Stimulated activated CD4-positive, alpha-beta T cell treated with anti-CD3 and anti-CD28 coated beads, TNF-alpha, amount 100 ng/mL, for 1 hour (primary cell): ENCODE measurements around the gene OLR1.
"Not testable (repeated sequence)": the region's sequence is repeated elsewhere in the genome, so short reads cannot be mapped to it uniquely, and the experiment has no call there.

Experiments
- DNase-seq, 3 donors: peaks; one replicate each; pipeline ENCODE4 v3.0.0-alpha.2; 2020; ENCODE audit warnings: low read depth in 3 of 3, low spot score in 1 of 3

The OLR1 gene

DNA sequence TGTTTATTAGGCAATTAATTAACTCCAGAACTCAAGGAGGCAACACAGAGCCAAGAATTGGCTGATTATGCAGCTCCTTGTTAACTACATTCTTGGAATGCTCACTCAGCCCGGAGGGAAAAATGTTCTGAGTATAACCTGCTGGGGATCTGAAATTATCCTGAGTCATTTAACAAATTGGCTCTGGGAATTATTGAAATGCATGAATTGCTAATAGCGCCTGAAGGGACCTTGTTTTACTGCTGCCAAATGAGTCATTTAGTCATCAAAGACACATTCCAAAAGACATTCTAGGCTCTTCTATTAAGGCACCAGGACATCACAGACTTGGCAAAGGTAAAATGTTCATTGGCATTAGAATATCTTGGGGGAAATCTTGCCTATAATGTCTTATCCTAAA lies 19.9 kb upstream of the OLR1 start:
- DNase-seq: no peak

DNA sequence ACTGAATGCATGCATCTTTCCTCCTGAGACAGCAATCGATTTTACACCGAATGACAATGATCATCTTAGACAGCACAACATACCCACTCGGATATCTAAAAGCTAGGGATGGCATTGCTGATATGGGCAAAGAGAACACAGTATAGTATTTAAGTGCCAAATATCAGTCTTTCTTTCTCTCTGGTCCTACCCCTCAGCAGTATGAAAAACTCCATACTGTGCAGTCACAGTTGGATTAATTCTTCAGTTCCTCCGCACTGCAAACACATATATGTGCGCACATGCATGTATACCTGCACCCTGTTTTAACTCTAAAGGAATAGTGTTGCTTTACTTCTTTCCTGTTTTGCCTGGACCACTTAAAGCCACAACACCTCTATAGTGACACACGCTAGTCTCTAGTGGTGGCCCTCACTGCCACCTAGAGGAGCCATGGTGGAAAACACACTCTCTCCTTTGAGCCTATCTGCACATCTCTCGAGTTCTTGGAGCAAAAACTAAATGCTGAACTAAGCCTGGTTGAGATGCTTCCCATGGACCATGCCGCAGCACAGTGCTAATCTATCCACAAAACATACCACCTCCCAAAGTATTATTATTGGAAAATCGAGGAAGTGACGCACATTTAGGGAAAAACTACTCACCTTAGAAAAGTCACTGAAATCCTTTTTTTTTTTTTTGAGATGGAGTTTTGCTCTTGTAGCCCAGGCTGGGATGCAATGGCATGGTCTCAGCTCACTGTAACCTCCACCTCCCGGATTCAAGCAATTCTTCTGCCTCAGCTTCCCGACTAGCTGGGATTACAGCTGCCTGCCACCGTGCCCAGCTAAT lies 18.8 kb upstream of the OLR1 start:
- peak in 1 of 3 donors; percentile 22 for DNase-seq

DNA sequence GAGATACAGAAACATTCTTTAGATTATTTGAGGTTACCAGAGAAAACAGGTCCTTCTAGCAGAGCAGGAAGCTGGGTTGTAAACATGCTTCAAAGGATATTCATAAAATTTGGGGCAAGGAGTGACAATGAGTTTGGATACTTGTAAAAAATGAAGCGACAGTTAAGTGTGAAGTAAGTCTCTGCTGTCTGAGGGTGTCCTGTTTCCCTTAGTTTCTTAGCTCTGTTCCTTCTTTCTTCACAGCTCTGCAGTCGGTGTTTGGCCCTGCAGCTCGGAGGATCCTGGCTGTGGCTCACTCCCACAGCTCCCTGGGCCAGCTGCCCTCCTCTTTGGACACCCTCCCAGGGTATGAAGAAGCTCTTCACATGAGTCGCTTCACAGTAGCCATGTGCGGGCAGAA lies 17.7 kb upstream of the OLR1 start:
- no peak for DNase-seq

DNA sequence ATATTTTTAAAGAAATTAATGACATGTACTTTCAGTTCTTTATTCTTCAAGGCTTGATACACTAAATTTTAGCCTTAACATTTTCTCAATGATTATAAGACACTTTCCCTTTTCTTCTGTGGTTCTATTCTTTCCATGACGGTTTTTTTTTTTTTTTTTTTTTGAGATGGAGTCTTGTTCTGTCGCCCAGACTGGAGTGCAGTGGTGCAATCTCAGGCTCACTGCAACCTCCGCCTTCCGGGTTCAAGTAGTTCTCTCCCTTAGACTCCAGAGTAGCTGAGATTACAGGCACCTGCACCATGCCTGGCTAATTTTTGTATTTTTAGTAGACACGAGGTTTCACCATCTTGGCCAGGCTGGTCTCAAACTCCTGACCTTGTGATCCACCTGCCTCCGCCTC lies 15.0 kb upstream of the OLR1 start:
- DNase-seq: not testable (repeated sequence)

- no peak for DNase-seq
Observed at GRCh38 chr12:10186299-10186698, 14.4 kb upstream of the OLR1 start.

GRCh38 chr12:10184261-10184843 lies 12.4 kb upstream of the OLR1 start:
- no peak for DNase-seq

DNA sequence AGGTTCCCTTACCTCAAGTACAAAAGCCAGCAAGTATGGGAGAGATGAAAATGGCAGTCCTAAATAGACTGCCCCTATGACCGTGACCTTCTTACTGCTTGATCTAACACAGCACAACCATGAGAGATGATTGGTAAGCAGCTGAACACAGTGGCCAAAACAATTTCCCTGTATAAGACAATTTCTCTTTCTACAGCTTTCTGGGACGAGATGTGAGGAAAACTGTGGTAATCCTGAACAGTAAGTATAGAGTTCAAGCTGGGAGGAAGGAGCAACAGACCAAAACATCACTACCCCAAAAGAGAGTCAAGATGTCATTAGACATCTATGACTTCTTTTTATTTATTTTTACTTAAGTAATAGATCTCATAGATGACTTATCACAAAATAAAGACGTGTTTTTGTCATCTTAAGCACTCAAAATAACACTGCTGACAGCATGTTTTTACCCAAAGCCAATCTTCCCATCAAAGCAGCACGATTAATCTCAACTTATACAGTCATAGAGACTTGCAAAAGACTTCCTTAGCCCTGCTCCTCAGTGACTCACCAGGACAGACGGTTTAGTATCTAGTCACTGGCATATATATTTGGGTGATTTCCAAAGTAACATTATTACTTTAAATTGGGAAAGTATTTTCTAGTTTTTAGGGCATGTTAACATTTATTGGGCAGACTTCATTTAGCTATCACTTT lies 10.6 kb upstream of the OLR1 start:
- no peak for DNase-seq

GRCh38 chr12:10179776-10180181 lies 7.8 kb upstream of the OLR1 start:
- no peak for DNase-seq

DNA sequence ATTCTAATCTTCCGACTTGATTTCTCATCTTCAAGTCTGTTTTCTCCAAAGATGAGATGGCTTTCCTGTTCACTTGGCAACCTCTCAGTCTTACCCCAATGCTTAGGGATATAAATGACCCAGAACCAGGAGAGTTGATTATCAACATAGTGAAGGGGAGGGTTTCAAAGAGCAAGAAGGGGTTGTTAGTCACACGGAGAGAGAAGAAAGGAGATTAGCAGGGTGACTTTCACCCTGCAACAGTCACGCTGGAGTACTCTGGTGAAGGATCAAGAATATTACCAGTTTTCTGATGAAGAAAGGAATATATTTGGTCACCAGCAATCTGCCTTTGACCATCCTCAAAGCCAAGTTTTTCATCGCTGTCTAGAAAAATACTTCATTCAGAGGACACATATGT lies 6.9 kb upstream of the OLR1 start, which contains the start of gene TMEM52B:
TMEM52B (plus strand) TSS at position 212 of the 400 bp plus-strand sequence. CDS start 543 bp downstream, outside the sequence.
- no peak for DNase-seq

DNA sequence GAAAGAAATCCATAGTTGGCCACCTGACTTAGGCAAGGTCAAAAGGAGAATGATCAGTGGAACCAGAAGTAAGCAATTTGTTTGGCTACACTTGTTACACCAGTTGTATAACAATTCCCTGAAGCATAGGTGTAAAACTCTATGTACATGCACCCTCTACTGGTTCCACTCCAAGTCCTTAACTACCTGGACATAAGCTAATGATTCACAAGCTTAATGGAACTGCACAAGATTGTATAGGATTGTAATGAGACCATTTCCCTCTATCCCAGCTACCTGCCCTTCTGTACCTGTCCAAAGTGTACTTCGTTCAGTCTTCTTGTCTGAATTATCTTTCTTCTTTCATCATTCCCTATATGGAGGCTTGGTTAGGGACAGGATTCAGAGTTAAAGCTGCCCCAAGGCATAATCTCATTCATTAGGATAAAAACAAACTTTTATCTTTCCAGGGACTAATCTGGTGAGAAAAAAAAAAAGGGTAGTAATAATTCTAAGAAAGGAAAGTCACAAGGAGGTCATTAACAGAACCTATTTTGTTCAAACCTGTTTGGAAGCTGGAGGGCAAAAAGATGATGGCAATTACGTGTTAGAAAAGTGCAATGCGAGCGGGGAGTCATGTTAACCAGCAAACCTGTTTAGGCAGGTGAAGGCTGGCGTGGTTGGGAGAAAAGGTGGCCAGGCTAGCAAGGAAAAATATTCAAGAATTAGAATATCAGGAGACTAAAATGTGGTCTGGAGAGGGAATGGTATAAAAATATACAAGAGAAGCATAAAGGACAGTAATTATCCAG lies 4.1 kb upstream of the OLR1 start:
- no peak for DNase-seq

DNA sequence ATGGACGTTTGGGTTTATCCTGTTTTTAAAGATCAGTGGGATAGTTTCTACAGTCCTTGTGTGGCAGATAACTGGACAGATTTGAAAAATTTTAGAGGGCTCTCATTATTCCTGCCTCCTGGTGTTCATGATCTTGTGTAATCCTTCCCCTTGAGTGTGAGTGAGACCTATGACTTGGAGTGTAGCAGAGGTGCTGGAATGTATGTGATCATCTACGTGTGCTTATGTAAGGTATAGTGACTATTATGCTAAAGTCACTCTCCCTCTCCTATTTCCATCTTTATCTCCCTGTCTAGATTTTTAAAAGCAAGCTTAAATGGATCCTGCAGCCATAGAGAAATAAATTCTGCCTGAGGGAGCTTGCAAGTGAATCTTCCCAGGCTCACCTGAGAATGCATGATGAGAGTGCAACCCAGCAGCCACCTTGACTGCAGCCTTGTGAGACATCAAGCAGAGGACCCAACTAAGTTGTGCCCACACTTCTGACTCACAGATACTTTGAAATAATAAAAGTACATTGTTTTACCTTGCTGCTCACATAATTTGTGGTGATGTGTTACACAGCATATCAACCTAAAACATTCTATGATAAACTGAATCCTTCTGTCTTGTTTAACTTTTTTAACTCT lies 3.2 kb upstream of the OLR1 start:
- DNase-seq: no peak

DNA sequence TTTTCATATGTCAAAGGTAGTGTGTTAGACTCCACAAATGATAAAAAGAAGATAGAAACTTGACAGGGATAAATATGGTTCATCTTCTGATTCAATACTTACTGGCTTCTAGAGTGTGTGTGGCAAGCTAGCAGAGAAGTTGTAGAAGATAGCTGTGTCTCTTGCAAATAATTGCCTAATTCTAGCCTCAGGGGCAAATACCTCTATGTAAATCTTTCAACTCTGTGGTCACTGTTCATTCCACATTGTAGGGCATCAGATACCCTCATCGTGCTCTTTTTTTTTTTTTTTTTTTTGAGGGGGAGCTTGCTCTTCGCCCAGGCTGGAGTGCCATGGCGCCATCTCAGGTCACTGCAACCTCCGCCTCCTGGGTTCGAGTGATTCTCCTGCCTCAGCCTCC lies 1.7 kb downstream of the OLR1 start:
- DNase-seq: no peak

DNA sequence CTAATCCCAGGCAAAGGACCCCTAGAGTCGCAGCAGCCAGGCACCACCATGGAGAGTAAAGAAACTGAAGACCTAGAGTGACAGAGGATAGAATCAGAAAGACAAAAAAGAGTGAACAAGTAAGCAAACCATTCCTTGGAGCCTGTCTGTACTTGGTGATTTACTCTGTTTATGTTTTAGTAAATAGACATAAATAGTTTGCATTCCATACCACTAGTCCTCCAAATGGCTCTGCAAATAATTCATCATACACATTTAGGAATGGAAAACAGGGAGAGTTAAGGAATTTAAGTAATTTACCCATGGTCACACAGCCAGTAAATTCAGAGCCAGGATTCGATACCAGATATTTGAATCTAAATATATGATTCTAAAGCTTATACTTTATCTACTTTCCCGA lies 2.8 kb downstream of the OLR1 start:
- no peak for DNase-seq

DNA sequence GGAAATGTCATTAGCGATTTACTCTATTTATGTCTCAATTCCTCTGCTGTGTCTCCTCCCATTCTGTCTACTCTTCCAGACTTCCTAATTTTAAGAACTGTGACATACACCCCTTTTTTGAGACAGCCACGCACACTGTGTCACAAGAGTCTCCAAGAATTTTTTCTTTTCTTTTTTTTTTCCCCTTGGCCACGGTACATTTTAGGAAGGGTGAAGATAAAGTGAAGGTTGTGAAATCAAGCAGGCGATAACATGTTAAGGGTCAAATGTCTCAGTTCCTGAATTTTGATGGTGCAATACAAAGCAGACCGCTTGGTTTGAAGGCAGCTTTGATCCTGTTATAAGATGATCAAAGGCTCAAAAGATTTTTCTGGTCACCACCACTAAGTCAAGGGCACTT lies 4.3 kb downstream of the OLR1 start:
- no peak for DNase-seq

DNA sequence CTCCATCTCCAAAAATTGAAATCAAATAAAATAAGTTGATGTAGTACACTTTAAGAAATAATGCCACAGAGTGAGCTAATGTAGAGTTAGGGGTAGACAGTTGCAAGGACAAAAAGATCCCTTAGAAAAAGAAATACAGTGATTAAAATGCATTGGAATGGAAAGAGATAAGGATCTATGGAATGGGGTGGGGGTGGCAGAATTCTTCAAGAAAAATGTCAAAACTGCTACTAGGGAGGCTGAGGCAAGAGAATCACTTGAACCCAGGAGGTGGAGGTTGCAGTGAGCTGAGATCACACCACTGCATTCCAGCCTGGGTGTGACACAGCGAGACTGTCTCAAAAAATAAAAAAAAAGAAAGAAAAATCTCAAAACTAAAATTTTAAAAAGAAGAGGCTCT lies 6.5 kb downstream of the OLR1 start:
- no peak for DNase-seq

GRCh38 chr12:10163084-10163483 lies 8.8 kb downstream of the OLR1 start:
- DNase-seq: no peak

DNA sequence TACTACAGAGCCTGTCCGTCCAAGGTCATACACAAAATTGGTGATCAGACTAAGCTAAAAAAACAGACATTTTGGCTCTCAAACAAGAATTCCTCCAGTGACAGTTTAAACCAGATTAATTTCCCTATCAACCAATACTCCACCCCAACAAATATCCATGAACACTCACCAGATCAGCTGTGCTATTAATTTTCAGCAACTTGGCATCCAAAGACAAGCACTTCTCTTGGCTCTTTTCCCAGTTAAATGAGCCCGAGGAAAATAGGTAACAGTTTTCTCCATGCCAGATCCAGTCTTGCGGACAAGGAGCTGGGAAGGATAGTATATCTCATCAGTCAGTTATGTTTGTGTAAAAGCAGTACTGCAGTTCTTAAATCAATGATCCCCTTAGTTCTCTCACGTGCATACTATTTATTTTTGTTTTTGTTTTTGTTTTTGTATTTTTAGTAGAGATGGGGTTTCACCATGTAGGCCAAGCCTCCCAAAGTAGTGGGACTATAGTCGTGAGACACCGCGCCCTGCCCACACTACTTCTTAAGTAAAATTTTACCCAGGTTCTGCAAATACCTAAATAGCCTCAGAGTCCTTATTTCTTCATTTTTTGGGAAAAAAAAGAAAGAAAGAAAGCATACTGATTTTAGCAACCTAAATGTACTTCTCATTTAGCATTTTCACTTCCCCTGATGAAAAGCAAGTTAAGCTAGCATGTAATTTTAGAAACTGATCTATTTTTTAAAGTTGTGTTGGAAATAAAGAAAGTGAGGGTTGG lies 11.1 kb downstream of the OLR1 start:
- no peak for DNase-seq

- DNase-seq: no peak
Observed at GRCh38 chr12:10159280-10159679, 12.7 kb downstream of the OLR1 start.

DNA sequence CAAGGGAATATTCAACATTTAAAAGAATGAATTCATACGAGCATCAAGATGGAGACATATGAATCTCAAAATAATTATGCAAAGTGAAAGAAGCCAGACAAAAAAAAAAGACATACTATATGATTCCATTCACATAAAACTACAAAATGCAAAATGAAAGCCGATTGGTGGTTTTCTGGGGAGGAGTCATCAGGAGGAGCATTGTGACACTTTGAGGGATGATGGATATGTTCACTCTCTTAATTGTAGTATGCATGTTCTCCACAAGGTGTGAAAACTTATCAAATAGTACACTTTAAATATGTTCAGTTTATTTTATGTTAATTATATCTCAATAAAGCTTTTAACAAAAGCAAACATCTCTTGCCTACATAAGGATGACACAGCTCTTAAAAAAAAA lies 13.5 kb downstream of the OLR1 start:
- no peak for DNase-seq

DNA sequence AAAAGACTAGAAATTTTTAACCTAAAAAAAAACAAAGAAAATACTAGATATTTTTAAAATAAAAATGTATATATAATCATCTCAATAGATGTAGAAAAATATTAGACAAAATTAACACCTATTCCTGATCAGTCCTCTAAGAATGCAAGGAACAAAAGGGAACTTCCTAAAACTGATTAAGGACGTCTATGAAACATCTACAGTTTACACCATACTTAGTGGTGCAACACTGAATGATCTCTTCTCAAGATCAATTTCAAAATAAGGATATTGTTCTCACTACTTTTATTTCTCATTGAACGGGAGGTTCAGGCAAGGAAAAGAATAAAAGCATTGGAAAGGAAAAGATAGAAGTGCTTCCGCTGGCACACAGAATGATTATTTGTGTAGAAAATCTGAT lies 16.0 kb downstream of the OLR1 start:
- no peak for DNase-seq
